ENCODE results near the gene UBE2G2. TPM values are rescaled to one million over a fixed set of nuclear protein-coding genes. Genes with fewer than 3 reads are reported as not detected.
A peak's percentile ranks its signal among the peaks of the same experiment; 100 is the strongest.

The UBE2G2 gene
- total and polyA plus RNA-seq, 11 donors: 44.3 to 84.4 (median 63.3) TPM

- peaks cover 0 to 39% (median 23%) of the 10 kb centered on the region in 12 donors for H3K4me1 ChIP-seq
- no peak for ATAC-seq
- H3K4me3 ChIP-seq: peak overlapping the region in 1 of 12 donors; percentile 84
- no peaks in the 10 kb centered on the region for H3K27me3 ChIP-seq
- TF ChIP-seq CTCF (IDR thresholded peaks at IDR 0.05) (no peak), POLR2A (IDR thresholded peaks at IDR 0.05) (no peak)
- DNase-seq: no peak
- peaks cover 0 to 41% (median 24%) of the 10 kb centered on the region in 9 donors for H3K36me3 ChIP-seq
- 54 to 64% (median 55%) methylated on average over 1 of the region's 1 CpG for WGBS, 4 donors
- H3K27ac ChIP-seq: no peak overlapping the region
- intact Hi-C loops (cut with DNase I): loop anchor here in 9 of 10 donors (2.0 to 10.0 kb wide), 10 partner anchors 73 to 495 kb away; partner anchors contain the start of genes PTTG1IP (in 6 of the 9) and PFKL (in 1 of the 9)
- no peaks in the 10 kb centered on the region for H3K9me3 ChIP-seq
Measured at GRCh38 chr21:44799646-44800045, 2.0 kb downstream of the UBE2G2 start.

- no peaks in the 10 kb centered on the region for H3K27me3 ChIP-seq
- H3K4me3 ChIP-seq: no peak overlapping the region
- TF ChIP-seq CTCF (IDR thresholded peaks at IDR 0.05) (no peak), POLR2A (IDR thresholded peaks at IDR 0.05) (no peak)
- ATAC-seq (no peak), DNase-seq (no peak)
- no peaks in the 10 kb centered on the region for H3K9me3 ChIP-seq
- no peak overlapping the region for H3K27ac ChIP-seq
- H3K36me3 ChIP-seq: peaks cover 0 to 31% (median 21%) of the 10 kb centered on the region in 9 donors
- WGBS, 4 donors: 87 to 98% (median 93%) methylated on average over 2 of the region's 2 CpGs
- peaks cover 0 to 38% (median 31%) of the 10 kb centered on the region in 12 donors for H3K4me1 ChIP-seq
- intact Hi-C loops (cut with DNase I): loop anchor here in 3 of 10 donors (10.0 kb wide), 3 partner anchors 283 to 493 kb away; partner anchors contain the start of gene PFKL (in 1 of the 3)
Measured at GRCh38 chr21:44797775-44798174, 3.8 kb downstream of the UBE2G2 start.

- peaks cover 0 to 42% (median 21%) of the 10 kb centered on the region in 9 donors for H3K36me3 ChIP-seq
- H3K4me3 ChIP-seq: no peak overlapping the region
- no peak overlapping the region for H3K27ac ChIP-seq
- no peak for ATAC-seq
- intact Hi-C loops (cut with DNase I): loop anchor here in 3 of 10 donors (10.0 kb wide), 3 partner anchors 281 to 491 kb away; partner anchors contain the start of gene PFKL (in 1 of the 3)
- TF ChIP-seq CTCF (IDR thresholded peaks at IDR 0.05) (no peak), POLR2A (IDR thresholded peaks at IDR 0.05) (no peak)
- H3K27me3 ChIP-seq: no peaks in the 10 kb centered on the region
- H3K9me3 ChIP-seq: no peaks in the 10 kb centered on the region
- 83 to 91% (median 89%) methylated on average over 11 of the region's 11 CpGs for WGBS, 4 donors
- peaks cover 0 to 28% (median 19%) of the 10 kb centered on the region in 12 donors for H3K4me1 ChIP-seq
- DNase-seq: no peak
Measured at GRCh38 chr21:44795342-44795741, 6.3 kb downstream of the UBE2G2 start.

- Histone ChIP-seq H3K27me3 (no peaks in the 10 kb centered on the region), H3K9me3 (no peaks in the 10 kb centered on the region), H3K36me3 (peaks cover 0 to 39% (median 12%) of the 10 kb centered on the region in 9 donors), H3K27ac (no peak overlapping the region), H3K4me3 (no peak overlapping the region), H3K4me1 (peaks cover 0 to 19% (median 10%) of the 10 kb centered on the region in 12 donors)
- TF ChIP-seq CTCF (IDR thresholded peaks at IDR 0.05): peak in 3 of 12 donors; percentile 12 to 26 (median 24)
- no peak for TF ChIP-seq POLR2A (IDR thresholded peaks at IDR 0.05)
- no peak for ATAC-seq
- intact Hi-C loops (cut with DNase I): loop anchor here in 8 of 10 donors (1.0 to 10.0 kb wide), 9 partner anchors 175 to 489 kb away; partner anchors contain the start of gene PFKL (in 1 of the 8)
- no peak for DNase-seq
- 23 to 32% (median 28%) methylated on average over 4 of the region's 4 CpGs for WGBS, 4 donors
Measured at GRCh38 chr21:44793592-44794374, 7.8 kb downstream of the UBE2G2 start.

Data from heart left ventricle (tissue), 16 donors.